SK-N-SH (cell line): ENCODE measurements around the gene DENND2D. TPM values are rescaled to one million over a fixed set of nuclear protein-coding genes. Genes with fewer than 3 reads are reported as not detected.
A peak's percentile ranks its signal among the peaks of the same experiment; 100 is the strongest.

Experiments used
- CTCF ChIA-PET: fragments of 300-600, 350-600 bp; formaldehyde crosslinking; extraction: SDS; loops from one replicate; lab custom pipeline; 2021; lab: Yijun Ruan, JAX
- POLR2A ChIA-PET: fragments of 350-600 bp; sonication (Branson Sonifier 250); formaldehyde crosslinking; extraction: SDS; loops from one replicate; lab custom pipeline; 2020; ENCODE audit warnings: antibody characterized with exemption, inconsistent platforms; lab: Yijun Ruan, JAX
- DNase-seq: peaks from one replicate; pipeline ENCODE4 v3.0.0; 2012
- H2AFZ ChIP-seq: fragments of 200-600 bp; sonication (generic); 2 replicates; pipeline ENCODE4 v1.8.1; 2016; ENCODE audit warnings: antibody characterized with exemption, mild to moderate bottlenecking, low read depth
- H3F3A ChIP-seq: fragments of 200-600 bp; sonication (generic); replicated peaks from 2 replicates; pipeline ENCODE3; 2016; ENCODE audit warnings: antibody characterized with exemption, mild to moderate bottlenecking; ENCODE audit not compliant: insufficient read depth
- H3K27ac ChIP-seq, 2 experiments: fragments of 200-500 bp in 1 of 2; fragments of 200-600 bp in 1 of 2; sonication (Bioruptor generic) in 1 of 2; sonication (generic), shearing (Covaris generic) in 1 of 2; 2 replicates each; pipeline versions ENCODE4 v1.5.1 to v1.6.1; 2014 to 2016; ENCODE audit warnings: low read depth in 2 of 2, inconsistent platforms in 1 of 2, low read length in 1 of 2, mild to moderate bottlenecking in 1 of 2, mixed read lengths in 1 of 2
- H3K27me3 ChIP-seq: fragments of 200-600 bp; sonication (generic), shearing (Covaris generic); 2 replicates; pipeline ENCODE4 v1.6.1; 2016; ENCODE audit warnings: mixed run types; ENCODE audit not compliant: insufficient read depth
- H3K36me3 ChIP-seq, 2 experiments: fragments of 200-500 bp in 1 of 2; fragments of 200-600 bp in 1 of 2; sonication (Bioruptor generic) in 1 of 2; sonication (generic) in 1 of 2; replicated peaks in 1 of 2; 2 replicates each; pipeline versions ENCODE3 to v1.5.1; 2014 to 2016; ENCODE audit warnings: low read length in 1 of 2, mild to moderate bottlenecking in 1 of 2; ENCODE audit not compliant: insufficient read depth in 2 of 2, control insufficient read depth in 1 of 2
- H3K4me1 ChIP-seq, 2 experiments: fragments of 200-500 bp in 1 of 2; fragments of 200-600 bp in 1 of 2; sonication (Bioruptor generic) in 1 of 2; sonication (generic), shearing (Covaris generic) in 1 of 2; 2 replicates each; pipeline versions ENCODE4 v1.5.1 to v1.6.1; 2014 to 2016; ENCODE audit warnings: low read depth in 1 of 2, low read length in 1 of 2, mixed run types in 1 of 2; ENCODE audit not compliant: insufficient read depth in 2 of 2, control insufficient read depth in 1 of 2
- H3K4me2 ChIP-seq: fragments of 200-600 bp; sonication (generic), shearing (Covaris generic); 2 replicates; pipeline ENCODE4 v1.6.1; 2017; ENCODE audit warnings: mixed run types
- H3K4me3 ChIP-seq, 2 experiments: fragments of 200-500 bp in 1 of 2; fragments of 200-600 bp in 1 of 2; sonication (Bioruptor generic) in 1 of 2; sonication (generic), shearing (Covaris generic) in 1 of 2; 2 replicates each; pipeline versions ENCODE4 v1.5.1 to v1.8.1; 2014 to 2016; ENCODE audit warnings: low read depth in 2 of 2, inconsistent platforms in 1 of 2, low read length in 1 of 2, mild to moderate bottlenecking in 1 of 2, mixed read lengths in 1 of 2, moderate library complexity in 1 of 2
- H3K79me2 ChIP-seq: fragments of 200-600 bp; sonication (generic); 2 replicates; pipeline ENCODE4 v1.8.1; 2017; ENCODE audit warnings: mild to moderate bottlenecking; ENCODE audit not compliant: insufficient read depth
- H3K9ac ChIP-seq: fragments of 200-600 bp; sonication (generic); 2 replicates; pipeline ENCODE4 v1.6.1; 2017; ENCODE audit warnings: mixed run types
- H3K9me2 ChIP-seq: fragments of 200-600 bp; sonication (generic); 2 replicates; pipeline ENCODE4 v1.6.1; 2017; ENCODE audit warnings: mixed run types
- H3K9me3 ChIP-seq: fragments of 200-600 bp; sonication (generic); 2 replicates; pipeline ENCODE4 v1.6.1; 2017; ENCODE audit warnings: mixed run types, mild to moderate bottlenecking, moderate library complexity
- H4K20me1 ChIP-seq: fragments of 200-600 bp; sonication (generic); 2 replicates; pipeline ENCODE4 v1.6.1; 2017; ENCODE audit warnings: mild to moderate bottlenecking, mixed run types; ENCODE audit not compliant: insufficient read depth
- CHD2 ChIP-seq: fragments of 150-350 bp; IDR thresholded peaks from 2 replicates; pipeline ENCODE4 v1.6.1; 2018; ENCODE audit warnings: low read length; ENCODE audit not compliant: partially characterized antibody
- CTCF ChIP-seq: fragments of 200-600 bp; sonication (generic); IDR thresholded peaks from 2 replicates; pipeline ENCODE4 v1.6.1; 2017; ENCODE audit warnings: antibody characterized with exemption, mild to moderate bottlenecking, moderate library complexity
- FOSL2 ChIP-seq: IDR thresholded peaks from 2 replicates; pipeline ENCODE4 v1.4.0; 2012; ENCODE audit warnings: low read depth, mild to moderate bottlenecking, moderate library complexity, borderline replicate concordance
- FOXM1 ChIP-seq: IDR thresholded peaks from 2 replicates; pipeline ENCODE4 v1.4.0; 2012; ENCODE audit warnings: low read depth, mild to moderate bottlenecking
- GABPA ChIP-seq: IDR thresholded peaks from 2 replicates; pipeline ENCODE4 v1.4.0; 2012; ENCODE audit warnings: low read depth, mild to moderate bottlenecking
- IRF3 ChIP-seq: fragments of 150-350 bp; IDR thresholded peaks from 2 replicates; pipeline ENCODE4 v1.6.1; 2016; ENCODE audit warnings: mild to moderate bottlenecking, low read depth, low read length
- JUND ChIP-seq: IDR thresholded peaks from 2 replicates; pipeline ENCODE4 v1.4.0; 2012
- NFIC ChIP-seq: IDR thresholded peaks from 2 replicates; pipeline ENCODE4 v1.4.0; 2012; ENCODE audit warnings: borderline replicate concordance
- NRF1 ChIP-seq: IDR thresholded peaks from 2 replicates; pipeline ENCODE4 v1.6.1; 2012; ENCODE audit warnings: low read depth, mild to moderate bottlenecking, low read length
- RAD21 ChIP-seq: IDR thresholded peaks from 2 replicates; pipeline ENCODE4 v1.6.1; 2012; ENCODE audit warnings: mild to moderate bottlenecking, low read length
- RCOR1 ChIP-seq: fragments of 150-350 bp; IDR thresholded peaks from 2 replicates; pipeline ENCODE4 v1.6.1; 2017; ENCODE audit warnings: antibody characterized with exemption, low read length
- REST ChIP-seq: IDR thresholded peaks from 2 replicates; pipeline ENCODE4 v1.6.1; 2012; ENCODE audit warnings: mild to moderate bottlenecking, low read depth, low read length, moderate library complexity
- RFX5 ChIP-seq: IDR thresholded peaks from 2 replicates; pipeline ENCODE4 v1.6.1; 2012; ENCODE audit warnings: mild to moderate bottlenecking, improper control_type of control experiment, low read length
- RXRA ChIP-seq: IDR thresholded peaks from 2 replicates; pipeline ENCODE4 v1.4.0; 2012; ENCODE audit warnings: low read depth, mild to moderate bottlenecking, borderline replicate concordance
- SMC3 ChIP-seq: IDR thresholded peaks from 2 replicates; pipeline ENCODE4 v1.6.1; 2012; ENCODE audit warnings: low read depth, low read length, improper control_type of control experiment
- USF2 ChIP-seq: fragments of 150-350 bp; IDR thresholded peaks from 2 replicates; pipeline ENCODE4 v1.6.1; 2017; ENCODE audit warnings: antibody characterized with exemption, low read length, low read depth, borderline replicate concordance
- YY1 ChIP-seq: IDR thresholded peaks from 2 replicates; pipeline ENCODE4 v1.4.0; 2012; ENCODE audit warnings: low read depth, mild to moderate bottlenecking
- WGBS: methylation state at CpG from one replicate; pipeline ENCODE4 v1.1.6; 2017; ENCODE audit warnings: low lambda C conversion rate; 5-methylcytosine and 5-hydroxymethylcytosine counted together
- polyA plus RNA-seq, 3 experiments: library from polyadenylated mRNA; depleted of rRNA; stranded (reverse); fragments of >200 nt; gene quantifications; 2 replicates each; pipeline ENCODE4 v1.2.3, GENCODE V29; 2012

DENND2D gene
- polyA plus RNA-seq, 1 of the 3 experiments (the other 2 are of a cell fraction): 1.3 TPM

- peak overlapping the region; percentile 72 for H3K4me2 ChIP-seq
- WGBS: 41% methylated on average over 2 of the region's 2 CpGs
- no peaks in the 10 kb centered on the region for H3K36me3 ChIP-seq
- H3K9ac ChIP-seq: peak overlapping the region; percentile 46; the same call in 1 of the 2 replicates
- POLR2A ChIA-PET: no interaction called here
- H3K79me2 ChIP-seq: no peaks in the 10 kb centered on the region
- H3K27me3 ChIP-seq: no peaks in the 10 kb centered on the region
- H3K9me3 ChIP-seq: no peaks in the 10 kb centered on the region
- H3K4me1 ChIP-seq: peaks cover 0 to 27% of the 10 kb centered on the region in 2 experiments; a peak in 2 of 4 replicates
- H3K4me3 ChIP-seq: 0 out of 4 replicates have a peak overlapping the region, but pooled peaks of 1 of the 2 experiments have one; percentile 12
- H3F3A ChIP-seq: peaks cover 19% of the 10 kb centered on the region
- no peaks in the 10 kb centered on the region for H3K9me2 ChIP-seq
- DNase-seq: no peak
- H3K27ac ChIP-seq: peak overlapping the region in 1 of 2 experiments; percentile 86; a peak in 2 of 4 replicates
- TF ChIP-seq RAD21 (no peak), YY1 (0 out of 2 replicates have a peak, but pooled peaks have one; percentile 3)
- TF ChIP-seq, all 33 proteins: peak for 1
- H2AFZ ChIP-seq: no peak overlapping the region; the same call in 1 of the 2 replicates
- CTCF ChIA-PET: interaction anchor here (1.2 to 1.4 kb wide), 2 partner anchors 171 to 198 kb away, joined by 4 read pairs; no protein-coding TSS in a partner anchor
- no peaks in the 10 kb centered on the region for H4K20me1 ChIP-seq
Observed at GRCh38 chr1:111228748-111229126, 28.3 kb upstream of the DENND2D start.

GRCh38 chr1:111227851-111228747, 27.7 kb upstream of the DENND2D start:
- no peak for DNase-seq
- H3K4me1 ChIP-seq: peaks cover 0 to 27% of the 10 kb centered on the region in 2 experiments; a peak in 2 of 4 replicates
- H3F3A ChIP-seq: peaks cover 19% of the 10 kb centered on the region
- no peaks in the 10 kb centered on the region for H3K9me3 ChIP-seq
- ChIA-PET CTCF (interaction anchor here (1.0 to 1.4 kb wide), 4 partner anchors 22 to 197 kb away, joined by 3 to 4 read pairs (median 4); no protein-coding TSS in a partner anchor), POLR2A (no interaction called here)
- H3K4me2 ChIP-seq: peak overlapping the region; percentile 72
- H3K27ac ChIP-seq: peak overlapping the region in 1 of 2 experiments; percentile 86; a peak in 2 of 4 replicates
- WGBS: 51% methylated on average over 6 of the region's 6 CpGs
- H2AFZ ChIP-seq: peak overlapping the region; percentile 69
- no peaks in the 10 kb centered on the region for H3K36me3 ChIP-seq
- 0 out of 4 replicates have a peak overlapping the region, but pooled peaks of 1 of the 2 experiments have one; percentile 12 for H3K4me3 ChIP-seq
- peak overlapping the region; percentile 46; the same call in 1 of the 2 replicates for H3K9ac ChIP-seq
- H4K20me1 ChIP-seq: no peaks in the 10 kb centered on the region
- no peaks in the 10 kb centered on the region for H3K79me2 ChIP-seq
- no peaks in the 10 kb centered on the region for H3K9me2 ChIP-seq
- H3K27me3 ChIP-seq: no peaks in the 10 kb centered on the region
- no peak for TF ChIP-seq IRF3
- TF ChIP-seq RAD21: no peak
- peak; percentile 93 for TF ChIP-seq FOSL2
- TF ChIP-seq RCOR1: no peak
- TF ChIP-seq REST: no peak
- 0 out of 2 replicates have a peak, but pooled peaks have one; percentile 17 for TF ChIP-seq FOXM1
- no peak for TF ChIP-seq GABPA
- TF ChIP-seq SMC3: no peak
- peak; percentile 88 for TF ChIP-seq NFIC
- TF ChIP-seq NRF1: no peak
- no peak for TF ChIP-seq CTCF
- no peak for TF ChIP-seq RFX5
- TF ChIP-seq RXRA: peak; percentile 17
- TF ChIP-seq JUND: peak; percentile 92
- no peak for TF ChIP-seq CHD2
- TF ChIP-seq USF2: no peak
